Uterus (tissue), 4 donors: ENCODE results near the gene STC2. TPM values are rescaled to one million over a fixed set of nuclear protein-coding genes. Genes with fewer than 3 reads are reported as not detected.

ENCODE experiments used
- DNase-seq, 2 donors: peaks; one replicate each; pipeline ENCODE4 v3.0.0-alpha.2; 2019 to 2020
- H3K27ac ChIP-seq, 2 donors: fragments of 200-600 bp; sonication (generic); 1 replicate in 1 of 2; 2 replicates in 1 of 2; pipeline ENCODE4 v1.5.1; 2016 to 2018
- H3K27me3 ChIP-seq, 2 donors: fragments of 200-600 bp; sonication (generic); one replicate each; pipeline ENCODE4 v1.5.1; 2018 to 2019; ENCODE audit warnings: control low read depth in 1 of 2
- H3K36me3 ChIP-seq, 2 donors: fragments of 200-600 bp; sonication (generic); one replicate each; pipeline ENCODE4 v1.5.1; 2019; ENCODE audit warnings: control low read depth in 1 of 2
- H3K4me1 ChIP-seq, 2 donors: fragments of 200-600 bp; sonication (generic); one replicate each; pipeline ENCODE4 v1.5.1; 2018 to 2019; ENCODE audit warnings: control low read depth in 1 of 2
- H3K4me3 ChIP-seq, 2 donors: fragments of 200-600 bp; sonication (generic); 1 replicate in 1 of 2; 2 replicates in 1 of 2; pipeline ENCODE4 v1.5.1; 2018 to 2019; ENCODE audit warnings: mild to moderate bottlenecking in 1 of 2
- H3K9me3 ChIP-seq, 2 donors: fragments of 200-600 bp; sonication (generic); one replicate each; pipeline ENCODE4 v1.5.1; 2019; ENCODE audit warnings: control low read depth in 1 of 2
- CTCF ChIP-seq, 4 experiments: fragments of 200-600 bp in 2 of 4; fragments of 450-650 bp in 2 of 4; sonication (generic) in 2 of 4; IDR thresholded peaks; one replicate each; pipeline ENCODE4 v1.5.1; 2016 to 2019; ENCODE audit warnings: antibody characterized with exemption in 4 of 4, mild to moderate bottlenecking in 2 of 4, moderate library complexity in 1 of 4
- POLR2A ChIP-seq, 2 donors: fragments of 450-650 bp; IDR thresholded peaks; one replicate each; pipeline ENCODE4 v1.6.1; 2016; ENCODE audit warnings: antibody characterized with exemption in 2 of 2, mild to moderate bottlenecking in 1 of 2, moderate library complexity in 1 of 2
- intact Hi-C: fragments of 100-400 bp; cut with DNase I; formaldehyde crosslinking; loops from one replicate; pipeline ENCODE4 v1.15.1; 2023; ENCODE audit warnings: low total_unique reads
- microRNA-seq: library from miRNA; unstranded; fragments of <30 nt; microRNA quantifications from one replicate; pipeline ENCODE4, GENCODE V29; 2016; ENCODE audit warnings: borderline microRNAs expressed, borderline replicate concordance
- small RNA-seq: library from RNA; depleted of rRNA; stranded (forward); fragments of <200 nt; gene quantifications from one replicate; pipeline ENCODE3, GENCODE V24; 2016
- total RNA-seq, 4 donors: library from RNA; depleted of rRNA in 3 of 4; stranded (reverse); fragments of >200 nt in 3 of 4; gene quantifications; one replicate each; pipeline versions ENCODE4 v1.1.0 to v1.2.4, GENCODE V29; 2014 to 2023
- donor health status: DM: yes; HTN: yes; CAD: no.

STC2 gene
- total RNA-seq, 4 donors from 2014 or later = 0.26 to 3.4 (median 1.5) TPM; not detected in 1

GRCh38 chr5:173271419-173271818 lies 56.8 kb downstream of the STC2 start:
- Histone ChIP-seq H3K27me3 (no peaks in the 10 kb centered on the region), H3K36me3 (no peaks in the 10 kb centered on the region), H3K9me3 (no peaks in the 10 kb centered on the region), H3K27ac (no peak overlapping the region), H3K4me3 (no peak overlapping the region), H3K4me1 (no peaks in the 10 kb centered on the region)
- no peak for TF ChIP-seq POLR2A (IDR thresholded peaks at IDR 0.05)
- no peak for TF ChIP-seq CTCF (IDR thresholded peaks at IDR 0.05)
- intact Hi-C loops = no loop called here
- DNase-seq = no peak

- Histone ChIP-seq H3K4me3 (no peak overlapping the region), H3K36me3 (no peaks in the 10 kb centered on the region), H3K27ac (no peak overlapping the region), H3K4me1 (no peaks in the 10 kb centered on the region), H3K27me3 (no peaks in the 10 kb centered on the region), H3K9me3 (no peaks in the 10 kb centered on the region)
- intact Hi-C loops = no loop called here
- DNase-seq = no peak
- TF ChIP-seq POLR2A (IDR thresholded peaks at IDR 0.05) (no peak), CTCF (IDR thresholded peaks at IDR 0.05) (no peak)
These were observed 59.3 kb downstream of the STC2 start for GRCh38 chr5:173268750-173269432.

GRCh38 chr5:173265433-173265832 lies 62.8 kb downstream of the STC2 start:
- intact Hi-C loops = no loop called here
- Histone ChIP-seq H3K27me3 (no peaks in the 10 kb centered on the region), H3K4me3 (no peak overlapping the region), H3K4me1 (no peaks in the 10 kb centered on the region), H3K36me3 (no peaks in the 10 kb centered on the region), H3K27ac (no peak overlapping the region), H3K9me3 (no peaks in the 10 kb centered on the region)
- no peak for DNase-seq
- TF ChIP-seq POLR2A (IDR thresholded peaks at IDR 0.05) (no peak), CTCF (IDR thresholded peaks at IDR 0.05) (no peak)

Small RNA genes within 50 kb of the gene (microRNA-seq; reads per million reads assigned to microRNA genes)
- gene MIR8056 = not detected

Small RNA genes within 50 kb of the gene (small RNA-seq; reads per million reads assigned to genes)
- gene MIR8056 = not detected
- gene RNA5SP200 = not detected
- gene RNU6-500P = not detected

Other genes with a start within 250 kb of the STC2 start
- gene BNIP1, start 183.9 kb downstream of the STC2 start, total RNA-seq = 10 to 100 TPM in 2 of 4 donors, 1 to 10 TPM in 1, not detected in 1; 9.8 to 23.9 (median 12.0) TPM
- gene NKX2-5, start 93.2 kb downstream of the STC2 start, total RNA-seq = not detected